Activated T-helper 2 cell treated with anti-CD3 and anti-CD28 coated beads, Interferon-gamma antibody, Interleukin-2, Interleukin-4, amounts not matched to agents 10 μg/mL and 5 μg/mL and 100 μg/mL, durations not matched to agents 14 hours and 24 hours and 36 hours (primary cell): Measurements from ENCODE around the gene RNF145. TPM values are rescaled to one million over a fixed set of nuclear protein-coding genes. Genes with fewer than 3 reads are reported as not detected.
"Not testable (repeated sequence)": the region's sequence is repeated elsewhere in the genome, so short reads cannot be mapped to it uniquely, and the experiment has no call there.

Experiments
- DNase-seq: peaks from one replicate; pipeline ENCODE4 v3.0.0; 2021; ENCODE audit warnings: low spot score
- H3K27ac Mint-ChIP-seq: one replicate; pipeline ENCODE4 v1.8.0; 2021; ENCODE audit warnings: mixed read lengths
- H3K27me3 Mint-ChIP-seq: one replicate; pipeline ENCODE4 v1.8.0; 2021; ENCODE audit warnings: low read depth, mixed read lengths
- H3K36me3 Mint-ChIP-seq: one replicate; pipeline ENCODE4 v1.8.0; 2021; ENCODE audit warnings: low read depth, mixed read lengths
- H3K4me1 Mint-ChIP-seq: one replicate; pipeline ENCODE4 v1.8.0; 2021; ENCODE audit warnings: low read depth, mixed read lengths
- H3K4me3 Mint-ChIP-seq: one replicate; pipeline ENCODE4 v1.8.0; 2021; ENCODE audit warnings: low read depth, mild to moderate bottlenecking, moderate library complexity, mixed read lengths
- H3K9me3 Mint-ChIP-seq: one replicate; pipeline ENCODE4 v1.8.0; 2021; ENCODE audit warnings: mixed read lengths
- intact Hi-C: fragments of 100-400 bp; cut with micrococcal nuclease; formaldehyde crosslinking; loops from one replicate; pipeline ENCODE4 v1.15.1; 2023
- total RNA-seq: library from RNA; stranded (reverse); gene quantifications from 2 replicates; pipeline ENCODE4 v1.2.3, GENCODE V29; 2022

The RNF145 gene
- total RNA-seq, 1 donor from 2014 or later, result 124 TPM

GRCh38 chr5:159235871-159236520 is 26.6 kb upstream of the RNF145 start:
- intact Hi-C loops, H3K36me3 Mint-ChIP-seq, DNase-seq, H3K27ac Mint-ChIP-seq, H3K9me3 Mint-ChIP-seq, H3K4me3 Mint-ChIP-seq: not testable (repeated sequence)
- peaks cover 12% of the 10 kb centered on the region for H3K4me1 Mint-ChIP-seq
- H3K27me3 Mint-ChIP-seq, result peaks cover 12% of the 10 kb centered on the region

GRCh38 chr5:159231167-159231566 is 21.8 kb upstream of the RNF145 start:
- Mint-ChIP-seq H3K4me1 (peaks cover 2% of the 10 kb centered on the region), H3K4me3 (no peak overlapping the region), H3K9me3 (no peaks in the 10 kb centered on the region), H3K27ac (no peak overlapping the region), H3K27me3 (peaks cover 15% of the 10 kb centered on the region), H3K36me3 (no peaks in the 10 kb centered on the region)
- intact Hi-C loops, result no loop called here
- DNase-seq, result no peak

DNA sequence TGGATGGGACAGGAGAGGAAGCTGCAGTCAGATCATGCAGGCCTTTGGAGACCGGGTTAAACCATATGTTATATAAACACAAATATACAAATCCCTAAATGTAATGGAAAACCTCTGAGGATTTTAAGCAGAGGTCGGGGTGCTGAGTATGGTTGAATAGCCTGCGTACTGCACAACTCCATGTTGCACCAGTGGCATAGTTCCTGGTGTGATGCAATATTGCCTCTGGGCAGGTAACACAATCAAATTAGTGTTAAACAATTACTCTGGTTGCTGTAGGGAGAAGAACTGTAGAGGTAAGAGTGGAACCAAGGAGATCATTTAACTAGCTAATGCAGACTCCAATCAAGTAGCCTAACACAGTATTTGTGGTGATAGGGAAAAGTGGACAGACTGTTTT is 21.3 kb upstream of the RNF145 start:
- H3K27ac Mint-ChIP-seq, result no peak overlapping the region
- H3K27me3 Mint-ChIP-seq, result peaks cover 15% of the 10 kb centered on the region
- H3K4me1 Mint-ChIP-seq, result peaks cover 2% of the 10 kb centered on the region
- intact Hi-C loops, result no loop called here
- DNase-seq, result no peak
- no peak overlapping the region for H3K4me3 Mint-ChIP-seq
- no peaks in the 10 kb centered on the region for H3K36me3 Mint-ChIP-seq
- no peaks in the 10 kb centered on the region for H3K9me3 Mint-ChIP-seq

DNA sequence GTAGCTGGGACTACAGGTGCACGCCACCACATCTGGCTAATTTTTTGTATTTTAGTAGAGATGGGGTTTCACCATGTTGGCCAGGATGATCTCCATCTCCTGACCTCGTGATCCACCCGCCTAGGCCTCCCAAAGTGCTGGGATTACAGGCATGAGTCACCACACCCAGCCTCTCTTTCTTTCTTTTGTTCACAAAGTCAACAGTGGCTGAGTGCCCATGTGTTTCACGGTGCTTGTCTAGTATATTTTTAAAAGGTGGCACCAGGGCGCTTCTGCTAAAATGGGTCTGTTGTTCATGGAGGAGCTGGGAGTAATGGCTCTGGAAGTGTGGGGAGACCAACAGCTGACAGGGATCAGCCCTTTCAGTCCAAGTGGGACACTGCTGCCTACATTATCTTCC is 18.7 kb upstream of the RNF145 start:
- H3K27ac Mint-ChIP-seq, DNase-seq, H3K4me1 Mint-ChIP-seq, H3K4me3 Mint-ChIP-seq, H3K36me3 Mint-ChIP-seq, H3K9me3 Mint-ChIP-seq, intact Hi-C loops: not testable (repeated sequence)
- H3K27me3 Mint-ChIP-seq, result peaks cover 17% of the 10 kb centered on the region

- DNase-seq, result no peak
- H3K4me1 Mint-ChIP-seq, result peaks cover 5% of the 10 kb centered on the region
- no peak overlapping the region for H3K27ac Mint-ChIP-seq
- H3K27me3 Mint-ChIP-seq, result peaks cover 14% of the 10 kb centered on the region
- H3K36me3 Mint-ChIP-seq, result no peaks in the 10 kb centered on the region
- H3K9me3 Mint-ChIP-seq, result no peaks in the 10 kb centered on the region
- intact Hi-C loops, result no loop called here
- no peak overlapping the region for H3K4me3 Mint-ChIP-seq
Observed at GRCh38 chr5:159227452-159227851, 18.1 kb upstream of the RNF145 start.

DNA sequence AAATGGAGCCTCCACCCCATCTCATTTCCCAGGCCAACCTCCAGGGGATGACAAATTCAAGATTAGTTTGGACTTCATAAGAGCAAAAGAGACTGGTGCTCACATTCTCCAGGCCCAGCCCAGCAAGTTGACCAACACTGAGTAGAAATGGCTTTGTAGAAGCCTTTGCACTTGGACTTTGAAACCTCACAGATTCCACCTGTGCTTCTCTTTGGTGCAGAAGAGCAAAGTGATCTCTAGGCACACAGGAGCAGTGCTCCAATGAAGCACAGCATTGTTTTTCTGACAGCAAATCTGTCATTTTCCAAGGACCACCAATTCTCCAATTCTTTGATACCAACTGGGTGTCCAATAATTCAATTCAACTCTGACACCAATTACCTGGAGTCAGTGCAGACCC is 17.1 kb upstream of the RNF145 start:
- DNase-seq, result no peak
- Mint-ChIP-seq H3K9me3 (no peaks in the 10 kb centered on the region), H3K27ac (no peak overlapping the region), H3K4me1 (peaks cover 5% of the 10 kb centered on the region), H3K36me3 (no peaks in the 10 kb centered on the region), H3K4me3 (no peak overlapping the region), H3K27me3 (peaks cover 8% of the 10 kb centered on the region)
- intact Hi-C loops, result no loop called here

DNA sequence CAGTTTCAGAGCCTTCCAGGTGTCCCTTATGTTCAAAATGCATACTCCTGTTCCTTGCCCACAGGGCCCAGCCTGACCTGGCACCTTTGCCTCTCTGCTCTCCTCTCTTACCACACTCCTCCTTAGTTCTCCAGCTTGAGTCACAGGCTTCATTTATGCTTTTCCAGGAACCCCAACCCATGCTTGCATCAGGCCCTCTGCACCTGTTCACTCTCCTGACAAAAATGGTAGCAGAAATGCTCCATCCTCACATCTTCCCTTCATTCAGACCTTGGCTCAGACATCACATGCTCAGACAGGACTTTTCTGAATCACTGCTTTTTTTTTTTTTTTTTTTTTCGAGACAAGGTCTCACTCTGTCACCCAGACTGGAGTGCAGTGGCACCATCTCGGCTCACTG is 15.1 kb upstream of the RNF145 start:
- intact Hi-C loops, result no loop called here
- H3K4me3 Mint-ChIP-seq, result no peak overlapping the region
- H3K36me3 Mint-ChIP-seq, result no peaks in the 10 kb centered on the region
- H3K27ac Mint-ChIP-seq, result no peak overlapping the region
- H3K27me3 Mint-ChIP-seq, result peaks cover 8% of the 10 kb centered on the region
- no peaks in the 10 kb centered on the region for H3K9me3 Mint-ChIP-seq
- DNase-seq, result no peak
- H3K4me1 Mint-ChIP-seq, result peaks cover 5% of the 10 kb centered on the region

DNA sequence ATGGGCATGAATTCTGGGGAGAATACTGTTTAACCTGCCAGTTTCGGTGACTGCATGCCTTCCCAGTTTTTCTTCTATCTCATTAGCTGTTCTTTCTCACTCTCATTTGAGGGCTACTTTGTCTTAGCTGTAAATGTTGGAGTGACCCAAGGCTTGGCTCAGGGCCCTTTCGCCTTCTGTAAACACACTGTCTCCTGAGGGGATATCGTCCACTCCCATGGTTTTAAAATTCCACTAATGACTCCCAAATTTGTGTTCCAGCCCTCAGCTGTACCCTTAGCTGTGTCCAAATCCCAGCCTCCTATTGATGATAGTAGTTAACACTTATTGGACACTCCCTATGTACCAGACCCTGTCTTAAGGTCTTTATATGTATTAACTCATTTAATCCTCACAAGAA is 14.1 kb upstream of the RNF145 start:
- Mint-ChIP-seq H3K4me1 (peaks cover 5% of the 10 kb centered on the region), H3K27ac (no peak overlapping the region), H3K9me3 (no peaks in the 10 kb centered on the region), H3K27me3 (peaks cover 11% of the 10 kb centered on the region), H3K36me3 (no peaks in the 10 kb centered on the region), H3K4me3 (no peak overlapping the region)
- intact Hi-C loops, result no loop called here
- DNase-seq, result no peak

GRCh38 chr5:159220206-159220605 is 10.9 kb upstream of the RNF145 start:
- DNase-seq, result no peak
- Mint-ChIP-seq H3K9me3 (no peaks in the 10 kb centered on the region), H3K27ac (no peak overlapping the region), H3K27me3 (peaks cover 9% of the 10 kb centered on the region), H3K4me3 (no peak overlapping the region), H3K36me3 (no peaks in the 10 kb centered on the region), H3K4me1 (peaks cover 13% of the 10 kb centered on the region)
- intact Hi-C loops, result no loop called here

- intact Hi-C loops, result no loop called here
- no peak overlapping the region for H3K4me3 Mint-ChIP-seq
- peaks cover 10% of the 10 kb centered on the region for H3K4me1 Mint-ChIP-seq
- no peaks in the 10 kb centered on the region for H3K9me3 Mint-ChIP-seq
- no peak overlapping the region for H3K27ac Mint-ChIP-seq
- DNase-seq, result no peak
- H3K27me3 Mint-ChIP-seq, result peaks cover 12% of the 10 kb centered on the region
- no peaks in the 10 kb centered on the region for H3K36me3 Mint-ChIP-seq
Observed at GRCh38 chr5:159218595-159219023, 9.3 kb upstream of the RNF145 start.

- intact Hi-C loops, result loop anchor here (1.0 to 2.0 kb wide), 2 partner anchors 23 to 46 kb away; partner anchors contain the start of gene UBLCP1
- Mint-ChIP-seq H3K27ac (peak overlapping the region; percentile 7), H3K27me3 (peaks cover 13% of the 10 kb centered on the region), H3K9me3 (no peaks in the 10 kb centered on the region), H3K4me1 (peaks cover 16% of the 10 kb centered on the region), H3K36me3 (no peaks in the 10 kb centered on the region), H3K4me3 (no peak overlapping the region)
- DNase-seq, result no peak
Observed at GRCh38 chr5:159217236-159217635, 7.9 kb upstream of the RNF145 start.

GRCh38 chr5:159216454-159216853 is 7.1 kb upstream of the RNF145 start:
- Mint-ChIP-seq H3K27me3 (peaks cover 13% of the 10 kb centered on the region), H3K27ac (peak overlapping the region; percentile 57), H3K9me3 (no peaks in the 10 kb centered on the region), H3K4me1 (peaks cover 24% of the 10 kb centered on the region), H3K4me3 (no peak overlapping the region), H3K36me3 (no peaks in the 10 kb centered on the region)
- intact Hi-C loops, result loop anchor here (1.0 to 2.0 kb wide), 3 partner anchors 8 to 240 kb away; partner anchors contain the start of gene UBLCP1
- DNase-seq, result no peak

DNA sequence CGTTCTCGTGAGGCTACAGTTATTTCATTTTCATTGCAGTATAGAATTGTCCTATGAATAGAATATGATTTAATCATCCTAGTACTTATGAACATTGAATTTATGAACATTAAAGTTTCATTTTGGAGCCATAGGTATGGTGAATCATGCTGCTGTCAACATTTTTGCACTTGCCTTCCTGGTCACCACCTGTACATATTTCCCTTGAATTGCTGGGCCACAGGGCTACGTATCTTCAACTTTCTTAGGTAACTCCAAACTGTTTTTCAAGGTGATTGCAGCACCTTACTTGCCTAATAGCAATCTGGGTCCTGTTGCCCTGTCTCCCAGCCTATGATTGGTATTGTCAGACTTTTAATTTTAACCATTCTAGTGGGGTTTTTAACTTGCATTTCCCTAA is 6.5 kb upstream of the RNF145 start:
- Mint-ChIP-seq H3K9me3 (no peaks in the 10 kb centered on the region), H3K4me1 (peaks cover 24% of the 10 kb centered on the region), H3K4me3 (no peak overlapping the region), H3K27ac (no peak overlapping the region), H3K36me3 (no peaks in the 10 kb centered on the region), H3K27me3 (peaks cover 13% of the 10 kb centered on the region)
- intact Hi-C loops, result loop anchor here (1.0 to 2.0 kb wide), 3 partner anchors 8 to 240 kb away; partner anchors contain the start of gene UBLCP1
- DNase-seq, result no peak
